Mammary epithelial cell (primary cell): ENCODE data around the gene FUBP1.

Source experiments
- CTCF ChIP-seq, 2 donors: IDR thresholded peaks in 1 of 2; conservative IDR thresholded peaks in 1 of 2; 2 replicates each; pipeline ENCODE4 v1.5.1; 2011 to 2012; ENCODE audit warnings: inconsistent platforms in 2 of 2, low read length in 2 of 2, mild to moderate bottlenecking in 2 of 2, control low read depth in 1 of 2, low read depth in 1 of 2; ENCODE audit not compliant: insufficient read depth in 1 of 2; ENCODE audit errors: extremely low read depth in 1 of 2
- EZH2 ChIP-seq: IDR thresholded peaks from 2 replicates; pipeline ENCODE4 v1.6.1; 2012; ENCODE audit warnings: low read length, inconsistent platforms, borderline replicate concordance

- TF ChIP-seq CTCF (conservative IDR thresholded peaks at IDR 0.05 in 1 of 2, IDR thresholded peaks at IDR 0.05 in 1 of 2; ENCODE audit: extremely low read depth in 1 of 2, insufficient read depth in 1 of 2, low read depth in 1 of 2, low read length in 2 of 2) = no peak
- TF ChIP-seq EZH2 = no peak
Observed at GRCh38 chr1:78007677-78008341, 28.9 kb upstream of the FUBP1 start.
